CD4-positive, CD25-positive, alpha-beta regulatory T cell (primary cell): Measurements from ENCODE around the gene CPVL. TPM values are rescaled to one million over a fixed set of nuclear protein-coding genes. Genes with fewer than 3 reads are reported as not detected.

Experiments
- ATAC-seq, 2 donors: fragments of 150-1000 bp; cut with Tn5 transposase; one replicate each; pipeline ENCODE4 v1.10.0; 2021; ENCODE audit warnings: low read depth in 2 of 2, moderate number of reproducible peaks in 2 of 2, moderate library complexity in 1 of 2
- DNase-seq, 3 donors: peaks; one replicate each; pipeline versions ENCODE4 v3.0.0 to v3.0.0-alpha.2; 2012 to 2022; ENCODE audit warnings: mixed read lengths in 1 of 3
- H3K27ac ChIP-seq: one replicate; pipeline ENCODE4 v1.7.0; 2013; ENCODE audit warnings: mild to moderate bottlenecking, low read length; ENCODE audit not compliant: insufficient read depth, poor library complexity, severe bottlenecking
- H3K27me3 ChIP-seq: one replicate; pipeline ENCODE4 v1.7.0; 2013; ENCODE audit warnings: low read length; ENCODE audit not compliant: control insufficient read depth, insufficient read depth
- H3K36me3 ChIP-seq: one replicate; pipeline ENCODE4 v1.7.0; 2013; ENCODE audit warnings: mild to moderate bottlenecking, low read length, moderate library complexity; ENCODE audit not compliant: control insufficient read depth, insufficient read depth
- H3K4me1 ChIP-seq: 2 replicates; pipeline ENCODE4 v1.7.0; 2013; ENCODE audit warnings: mild to moderate bottlenecking, low read length; ENCODE audit not compliant: insufficient read depth, control insufficient read depth, poor library complexity, severe bottlenecking
- H3K4me3 ChIP-seq: one replicate; pipeline ENCODE4 v1.7.0; 2013; ENCODE audit warnings: low read depth, mild to moderate bottlenecking, low read length, moderate library complexity
- H3K9me3 ChIP-seq, 2 experiments: 1 replicate in 1 of 2; 2 replicates in 1 of 2; pipeline ENCODE4 v1.7.0; 2013; ENCODE audit warnings: low read length in 2 of 2, mild to moderate bottlenecking in 1 of 2, moderate library complexity in 1 of 2; ENCODE audit not compliant: control insufficient read depth in 2 of 2
- H3K27ac Mint-ChIP-seq, 3 donors: one replicate each; pipeline ENCODE4 v1.8.0; 2020 to 2022; ENCODE audit warnings: mild to moderate bottlenecking in 3 of 3, mixed read lengths in 3 of 3, moderate library complexity in 2 of 3
- H3K27me3 Mint-ChIP-seq: one replicate; pipeline ENCODE4 v1.8.0; 2022; ENCODE audit warnings: mild to moderate bottlenecking, mixed read lengths
- H3K36me3 Mint-ChIP-seq: one replicate; pipeline ENCODE4 v1.8.0; 2020; ENCODE audit warnings: mixed read lengths
- H3K4me1 Mint-ChIP-seq, 4 donors: one replicate each; pipeline ENCODE4 v1.8.0; 2020 to 2022; ENCODE audit warnings: mixed read lengths in 4 of 4, mild to moderate bottlenecking in 1 of 4
- H3K4me3 Mint-ChIP-seq, 4 donors: one replicate each; pipeline ENCODE4 v1.8.0; 2020 to 2022; ENCODE audit warnings: mild to moderate bottlenecking in 4 of 4, mixed read lengths in 4 of 4, moderate library complexity in 3 of 4
- H3K9me3 Mint-ChIP-seq, 7 donors: one replicate each; pipeline ENCODE4 v1.8.0; 2020 to 2022; ENCODE audit warnings: mixed read lengths in 7 of 7, mild to moderate bottlenecking in 3 of 7, moderate library complexity in 2 of 7
- polyA plus RNA-seq, 4 donors: library from polyadenylated mRNA; unstranded; fragments of 300-500 nt; fragmentation: Illumina TruSeq; gene quantifications; one replicate each; pipeline ENCODE4 v1.2.3, GENCODE V29; 2021
- total RNA-seq: library from RNA; stranded (reverse); gene quantifications from one replicate; pipeline ENCODE4 v1.2.3, GENCODE V29; 2022

The CPVL gene
- total and polyA plus RNA-seq, 5 donors from 2014 or later: 0.15 to 1.3 (median 0.77) TPM; not detected in 1

- no peak overlapping the region for H3K4me3 Mint-ChIP-seq
- peaks cover 0 to 1% (median 0%) of the 10 kb centered on the region in 7 donors for H3K9me3 Mint-ChIP-seq
- H3K4me1 ChIP-seq: no peaks in the 10 kb centered on the region
- DNase-seq: no peak
- H3K9me3 ChIP-seq: no peaks in the 10 kb centered on the region
- H3K27ac Mint-ChIP-seq: no peak overlapping the region
- H3K27me3 ChIP-seq: no peaks in the 10 kb centered on the region
- H3K4me3 ChIP-seq: no peak overlapping the region
- H3K36me3 ChIP-seq: no peaks in the 10 kb centered on the region
- no peak overlapping the region for H3K27ac ChIP-seq
- no peaks in the 10 kb centered on the region for H3K4me1 Mint-ChIP-seq
- H3K27me3 Mint-ChIP-seq: no peaks in the 10 kb centered on the region
- no peaks in the 10 kb centered on the region for H3K36me3 Mint-ChIP-seq
- no peak for ATAC-seq
Measured at GRCh38 chr7:28992798-28993197, 153.5 kb downstream of the CPVL start.

- Histone ChIP-seq H3K36me3 (no peaks in the 10 kb centered on the region), H3K27me3 (no peaks in the 10 kb centered on the region), H3K4me3 (no peak overlapping the region), H3K4me1 (no peaks in the 10 kb centered on the region), H3K27ac (no peak overlapping the region), H3K9me3 (no peaks in the 10 kb centered on the region)
- Mint-ChIP-seq H3K27me3 (no peaks in the 10 kb centered on the region), H3K27ac (no peak overlapping the region), H3K4me3 (no peak overlapping the region), H3K36me3 (no peaks in the 10 kb centered on the region), H3K9me3 (peaks cover 0 to 4% (median 0%) of the 10 kb centered on the region in 7 donors), H3K4me1 (no peaks in the 10 kb centered on the region)
- DNase-seq (no peak), ATAC-seq (no peak)
Measured at GRCh38 chr7:28990200-28990960, 156.0 kb downstream of the CPVL start.

- Histone ChIP-seq H3K4me3 (no peak overlapping the region), H3K4me1 (no peaks in the 10 kb centered on the region), H3K9me3 (no peaks in the 10 kb centered on the region), H3K27me3 (no peaks in the 10 kb centered on the region), H3K27ac (no peak overlapping the region), H3K36me3 (no peaks in the 10 kb centered on the region)
- H3K4me3 Mint-ChIP-seq: no peak overlapping the region
- H3K9me3 Mint-ChIP-seq: peaks cover 0 to 4% (median 0%) of the 10 kb centered on the region in 7 donors
- H3K27me3 Mint-ChIP-seq: no peaks in the 10 kb centered on the region
- no peak for DNase-seq
- no peaks in the 10 kb centered on the region for H3K4me1 Mint-ChIP-seq
- no peak overlapping the region for H3K27ac Mint-ChIP-seq
- no peaks in the 10 kb centered on the region for H3K36me3 Mint-ChIP-seq
- ATAC-seq: no peak
Measured at GRCh38 chr7:28989211-28989980, 156.9 kb downstream of the CPVL start.

GRCh38 chr7:28988810-28989209, 157.5 kb downstream of the CPVL start:
- DNase-seq: no peak
- no peak overlapping the region for H3K27ac Mint-ChIP-seq
- no peak for ATAC-seq
- Histone ChIP-seq H3K36me3 (no peaks in the 10 kb centered on the region), H3K4me3 (no peak overlapping the region), H3K27me3 (no peaks in the 10 kb centered on the region), H3K4me1 (no peaks in the 10 kb centered on the region), H3K27ac (no peak overlapping the region), H3K9me3 (no peaks in the 10 kb centered on the region)
- H3K4me1 Mint-ChIP-seq: no peaks in the 10 kb centered on the region
- H3K27me3 Mint-ChIP-seq: no peaks in the 10 kb centered on the region
- no peak overlapping the region for H3K4me3 Mint-ChIP-seq
- no peaks in the 10 kb centered on the region for H3K36me3 Mint-ChIP-seq
- peaks cover 0 to 4% (median 0%) of the 10 kb centered on the region in 7 donors for H3K9me3 Mint-ChIP-seq

GRCh38 chr7:28988091-28988490, 158.2 kb downstream of the CPVL start:
- no peaks in the 10 kb centered on the region for H3K4me1 Mint-ChIP-seq
- peaks cover 0 to 4% (median 0%) of the 10 kb centered on the region in 7 donors for H3K9me3 Mint-ChIP-seq
- no peaks in the 10 kb centered on the region for H3K27me3 Mint-ChIP-seq
- Histone ChIP-seq H3K9me3 (no peaks in the 10 kb centered on the region), H3K27me3 (no peaks in the 10 kb centered on the region), H3K36me3 (no peaks in the 10 kb centered on the region), H3K4me1 (no peaks in the 10 kb centered on the region), H3K4me3 (no peak overlapping the region), H3K27ac (no peak overlapping the region)
- no peak overlapping the region for H3K4me3 Mint-ChIP-seq
- DNase-seq (no peak), ATAC-seq (no peak)
- H3K36me3 Mint-ChIP-seq: no peaks in the 10 kb centered on the region
- peak overlapping the region in 1 of 3 donors; percentile 33 for H3K27ac Mint-ChIP-seq

- Mint-ChIP-seq H3K4me3 (no peak overlapping the region), H3K4me1 (no peaks in the 10 kb centered on the region), H3K27me3 (no peaks in the 10 kb centered on the region), H3K9me3 (peaks cover 0 to 4% (median 0%) of the 10 kb centered on the region in 7 donors), H3K36me3 (no peaks in the 10 kb centered on the region), H3K27ac (no peak overlapping the region)
- Histone ChIP-seq H3K27ac (no peak overlapping the region), H3K27me3 (no peaks in the 10 kb centered on the region), H3K4me3 (no peak overlapping the region), H3K9me3 (no peaks in the 10 kb centered on the region), H3K36me3 (no peaks in the 10 kb centered on the region), H3K4me1 (no peaks in the 10 kb centered on the region)
- DNase-seq: no peak
- ATAC-seq: no peak
Measured at GRCh38 chr7:28986765-28987110, 159.6 kb downstream of the CPVL start.

GRCh38 chr7:28986028-28986764, 160.1 kb downstream of the CPVL start:
- no peak overlapping the region for H3K27ac ChIP-seq
- Mint-ChIP-seq H3K36me3 (no peaks in the 10 kb centered on the region), H3K4me3 (no peak overlapping the region), H3K9me3 (peaks cover 0 to 4% (median 0%) of the 10 kb centered on the region in 7 donors), H3K4me1 (no peaks in the 10 kb centered on the region), H3K27ac (peak overlapping the region in 1 of 3 donors; percentile 27), H3K27me3 (no peaks in the 10 kb centered on the region)
- H3K4me3 ChIP-seq: no peak overlapping the region
- no peaks in the 10 kb centered on the region for H3K4me1 ChIP-seq
- H3K27me3 ChIP-seq: no peaks in the 10 kb centered on the region
- ATAC-seq: no peak
- H3K9me3 ChIP-seq: no peaks in the 10 kb centered on the region
- DNase-seq: no peak
- H3K36me3 ChIP-seq: no peaks in the 10 kb centered on the region
